Endothelial cell of hepatic sinusoid (primary cell): ENCODE data around the gene TATDN2.

Experiments
- in situ Hi-C: cut with HindIII; loops from 2 replicates; pipeline ENCODE4 v1.10.0; 2017; ENCODE audit warnings: low sequenced_read_pairs

TATDN2 gene, protein sequence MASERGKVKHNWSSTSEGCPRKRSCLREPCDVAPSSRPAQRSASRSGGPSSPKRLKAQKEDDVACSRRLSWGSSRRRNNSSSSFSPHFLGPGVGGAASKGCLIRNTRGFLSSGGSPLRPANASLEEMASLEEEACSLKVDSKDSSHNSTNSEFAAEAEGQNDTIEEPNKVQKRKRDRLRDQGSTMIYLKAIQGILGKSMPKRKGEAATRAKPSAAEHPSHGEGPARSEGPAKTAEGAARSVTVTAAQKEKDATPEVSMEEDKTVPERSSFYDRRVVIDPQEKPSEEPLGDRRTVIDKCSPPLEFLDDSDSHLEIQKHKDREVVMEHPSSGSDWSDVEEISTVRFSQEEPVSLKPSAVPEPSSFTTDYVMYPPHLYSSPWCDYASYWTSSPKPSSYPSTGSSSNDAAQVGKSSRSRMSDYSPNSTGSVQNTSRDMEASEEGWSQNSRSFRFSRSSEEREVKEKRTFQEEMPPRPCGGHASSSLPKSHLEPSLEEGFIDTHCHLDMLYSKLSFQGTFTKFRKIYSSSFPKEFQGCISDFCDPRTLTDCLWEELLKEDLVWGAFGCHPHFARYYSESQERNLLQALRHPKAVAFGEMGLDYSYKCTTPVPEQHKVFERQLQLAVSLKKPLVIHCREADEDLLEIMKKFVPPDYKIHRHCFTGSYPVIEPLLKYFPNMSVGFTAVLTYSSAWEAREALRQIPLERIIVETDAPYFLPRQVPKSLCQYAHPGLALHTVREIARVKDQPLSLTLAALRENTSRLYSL

DNA sequence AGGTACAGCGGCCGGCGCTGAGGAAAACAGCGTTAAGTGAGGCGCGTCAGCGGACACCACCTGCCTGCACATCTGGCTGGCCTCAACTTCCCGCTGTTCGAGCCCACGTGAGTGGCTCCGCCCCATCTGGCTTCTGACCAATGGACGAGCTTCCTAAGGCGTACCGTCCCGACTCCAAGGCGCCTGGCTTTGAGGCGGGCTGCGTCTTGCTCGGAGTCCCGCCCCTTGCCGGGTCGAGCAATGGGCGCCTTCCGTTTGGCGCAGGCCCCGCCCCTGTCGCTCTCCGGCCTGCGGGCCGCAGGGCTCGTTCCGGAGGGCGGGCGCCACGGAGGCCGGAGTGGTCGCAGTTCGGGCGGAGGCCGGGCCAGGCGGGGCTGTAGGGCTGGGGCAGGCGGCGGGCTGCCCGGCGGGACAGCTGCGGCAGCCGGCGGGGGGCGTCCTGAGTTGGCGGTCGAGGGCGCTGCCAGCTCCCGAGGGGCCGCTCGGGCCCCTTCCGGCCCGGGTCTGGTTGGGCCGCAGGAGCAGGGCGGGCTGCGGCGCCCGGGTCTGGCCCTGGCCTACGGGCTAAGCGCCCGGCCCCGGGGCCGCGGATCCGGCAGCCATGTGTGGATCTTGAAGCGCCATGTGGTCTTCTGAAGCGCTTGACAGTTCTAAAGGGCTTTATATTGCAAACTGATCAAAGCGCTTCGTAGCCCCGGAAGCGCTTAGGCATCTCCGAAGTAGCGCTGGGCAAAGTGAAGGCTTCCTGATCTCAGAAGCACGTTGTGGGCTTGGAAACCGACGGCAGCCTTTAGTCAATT, at the start of gene TATDN2:
TATDN2 (plus strand) TSS at position 276 of the 800 bp plus-strand sequence. CDS start 742 bp downstream, outside the sequence.
- in situ Hi-C loops, result loop anchor here (5.0 to 10.0 kb wide), 2 partner anchors 46 to 84 kb away; partner anchors contain the start of gene IRAK2

DNA sequence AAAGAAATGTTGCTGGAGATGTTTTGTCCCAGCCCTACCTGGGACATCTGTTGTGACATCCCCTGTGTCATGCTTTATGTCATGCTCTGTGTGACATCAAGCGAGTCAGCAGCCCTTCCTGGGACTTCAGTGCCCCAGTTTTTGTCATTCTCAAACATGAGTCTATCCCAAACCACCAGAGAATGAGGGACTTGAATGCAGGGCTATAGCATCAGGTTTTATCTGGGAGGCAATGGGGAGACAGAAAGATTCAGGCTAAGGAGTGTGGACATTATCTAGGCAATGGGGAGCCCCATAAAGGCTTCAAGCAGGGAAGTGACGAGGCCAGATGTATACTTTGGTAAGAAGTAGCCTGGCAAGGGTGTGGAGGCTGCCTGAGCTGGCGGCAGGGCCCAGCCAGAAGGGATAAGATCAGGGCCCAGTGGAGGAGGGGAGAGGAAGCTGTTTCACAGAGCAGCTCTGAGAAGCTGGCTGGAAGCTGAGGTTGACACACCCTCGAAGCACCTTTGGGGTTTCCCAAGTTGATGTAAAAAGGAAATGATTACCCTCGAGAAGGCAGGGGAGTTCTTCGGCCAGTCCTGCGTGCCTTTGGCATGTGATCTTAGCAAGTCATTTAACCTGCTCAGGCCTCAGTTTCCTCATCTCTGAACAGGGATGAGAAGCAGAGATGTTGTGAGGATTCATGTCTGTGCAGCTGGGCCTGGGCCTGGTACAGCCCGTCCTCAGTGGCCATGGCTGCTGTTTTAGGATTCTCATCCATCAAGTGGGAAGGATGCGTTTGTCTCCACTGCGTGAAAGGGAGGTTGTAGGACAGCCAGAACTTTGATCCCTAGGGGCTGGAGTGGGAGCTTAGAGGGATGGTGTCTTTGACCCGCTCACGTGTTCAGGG, 49.3 kb upstream of the TATDN2 start:
- in situ Hi-C loops, result no loop called here

DNA sequence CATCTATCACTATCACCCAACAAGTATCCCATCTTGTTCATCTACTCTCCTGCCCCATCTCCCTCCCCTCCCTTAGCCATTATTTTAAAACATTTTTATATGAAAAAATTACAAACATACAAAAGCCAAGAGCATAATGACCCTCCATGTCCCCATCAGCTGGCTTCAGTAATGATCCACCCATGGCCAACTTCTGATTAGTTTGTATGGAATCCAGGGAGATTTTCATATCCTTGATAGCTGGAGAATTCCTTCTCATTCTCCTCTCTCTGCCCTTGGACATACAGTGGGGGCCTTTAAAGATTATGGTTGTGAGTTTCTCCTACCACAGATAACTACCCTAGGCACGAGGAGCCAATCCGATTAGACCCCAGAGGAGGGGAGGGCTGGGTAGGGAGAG, 43.3 kb upstream of the TATDN2 start:
- in situ Hi-C loops, result loop anchor here (5.0 kb wide), 1 partner anchor 42 kb away; the partner anchor contains the start of gene TATDN2

DNA sequence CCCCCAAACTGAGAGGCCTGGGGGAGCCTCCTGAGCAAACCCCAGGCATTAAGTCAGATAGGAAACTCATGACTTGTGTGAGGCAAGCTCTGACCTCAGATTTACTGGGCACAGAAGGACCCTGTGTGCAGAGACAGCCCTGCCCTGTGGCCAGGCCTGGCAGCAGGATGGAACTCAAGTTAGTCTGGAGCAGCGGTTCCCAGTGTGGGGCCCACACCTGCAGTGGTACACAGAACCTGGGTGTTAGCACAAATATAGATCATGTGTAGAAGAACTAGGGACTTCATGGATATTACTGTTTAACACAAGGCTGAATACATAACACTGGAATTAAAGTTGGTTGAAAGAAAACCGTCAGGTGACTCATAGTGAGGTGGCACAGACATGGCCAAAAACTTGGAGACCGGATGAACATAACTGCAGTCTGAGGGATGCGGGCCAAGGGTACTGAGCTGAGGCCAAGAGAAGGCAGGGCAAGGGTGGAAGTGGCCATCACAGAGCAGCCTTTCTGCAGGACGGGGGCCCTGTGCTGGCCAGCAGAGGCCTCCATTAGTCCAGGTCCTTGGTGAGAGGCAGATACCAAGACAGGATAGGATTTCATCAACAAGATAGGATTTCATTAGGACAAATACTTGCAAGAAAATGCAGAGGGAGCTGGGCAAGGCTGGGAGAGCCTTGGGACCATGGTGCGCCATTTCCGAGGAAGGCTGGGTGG, 42.7 kb upstream of the TATDN2 start:
- in situ Hi-C loops, result no loop called here

- in situ Hi-C loops, result no loop called here
These were observed 42.1 kb upstream of the TATDN2 start for GRCh38 chr3:10206166-10206511.

DNA sequence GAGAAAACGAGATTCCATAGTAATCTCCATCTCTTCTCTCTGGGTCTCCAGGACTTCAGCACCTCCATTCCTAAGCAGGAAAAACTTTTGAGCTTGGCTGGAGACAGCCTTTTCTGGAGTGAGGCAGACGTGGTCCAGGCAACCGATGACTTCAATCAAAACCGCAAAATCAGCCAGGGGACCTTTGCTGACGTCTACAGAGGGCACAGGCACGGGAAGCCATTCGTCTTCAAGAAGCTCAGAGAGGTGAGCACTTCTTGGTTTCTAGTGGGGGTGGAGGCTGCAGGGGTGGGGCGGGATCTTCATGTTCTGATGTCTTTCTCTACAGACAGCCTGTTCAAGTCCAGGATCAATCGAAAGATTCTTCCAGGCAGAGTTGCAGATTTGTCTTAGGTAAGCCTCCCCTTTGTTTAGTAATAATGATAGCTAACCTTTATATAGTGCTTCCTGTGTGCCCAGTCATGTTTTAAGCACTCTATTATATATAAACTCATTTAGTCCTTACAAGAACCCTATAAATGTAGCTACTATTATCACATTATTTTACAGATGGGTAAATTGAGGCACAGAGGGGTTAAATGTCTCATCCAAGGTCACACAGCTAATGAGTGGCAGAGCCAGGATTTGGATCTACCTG, 35.0 kb upstream of the TATDN2 start:
- in situ Hi-C loops, result no loop called here

DNA sequence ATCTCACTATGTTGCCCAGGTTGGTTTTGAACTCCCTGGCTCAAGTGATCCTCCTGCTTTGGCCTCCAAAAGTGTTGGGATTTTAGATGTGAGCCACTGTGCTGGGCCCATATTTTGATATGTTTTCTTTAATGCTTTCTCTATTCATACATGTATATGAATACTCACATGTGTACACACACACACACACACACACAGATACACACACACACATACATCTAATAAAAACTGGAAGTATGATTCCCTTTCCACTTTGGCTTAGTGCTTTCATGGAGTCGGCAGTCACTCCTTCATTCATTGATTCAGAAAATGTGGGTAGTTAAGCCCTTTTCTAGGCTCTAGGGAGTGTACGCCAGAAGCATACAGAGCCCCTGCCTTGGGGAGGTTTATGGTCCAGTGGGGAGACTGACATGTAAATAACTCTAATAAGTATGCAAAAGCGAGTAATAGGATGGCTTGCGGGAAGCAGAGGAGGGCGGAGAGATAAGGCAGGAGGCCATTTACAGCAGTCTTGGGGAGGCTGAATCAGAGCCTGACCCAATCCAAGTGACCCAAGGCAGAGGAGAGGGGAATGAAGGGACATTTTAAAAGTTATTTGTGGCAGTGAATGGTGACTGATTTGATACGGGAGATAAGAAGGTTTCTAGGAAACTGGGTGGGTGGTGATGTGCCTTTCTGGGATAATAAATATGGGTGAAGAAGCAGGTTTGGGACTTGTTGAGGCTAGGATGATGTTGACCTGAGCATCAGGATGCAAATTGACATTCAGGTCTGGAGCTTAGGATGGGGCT, 32.5 kb upstream of the TATDN2 start:
- in situ Hi-C loops, result no loop called here

- in situ Hi-C loops, result no loop called here
These were observed 30.9 kb upstream of the TATDN2 start for GRCh38 chr3:10217359-10217758.

GRCh38 chr3:10219737-10220136, 28.5 kb upstream of the TATDN2 start:
- in situ Hi-C loops, result no loop called here

DNA sequence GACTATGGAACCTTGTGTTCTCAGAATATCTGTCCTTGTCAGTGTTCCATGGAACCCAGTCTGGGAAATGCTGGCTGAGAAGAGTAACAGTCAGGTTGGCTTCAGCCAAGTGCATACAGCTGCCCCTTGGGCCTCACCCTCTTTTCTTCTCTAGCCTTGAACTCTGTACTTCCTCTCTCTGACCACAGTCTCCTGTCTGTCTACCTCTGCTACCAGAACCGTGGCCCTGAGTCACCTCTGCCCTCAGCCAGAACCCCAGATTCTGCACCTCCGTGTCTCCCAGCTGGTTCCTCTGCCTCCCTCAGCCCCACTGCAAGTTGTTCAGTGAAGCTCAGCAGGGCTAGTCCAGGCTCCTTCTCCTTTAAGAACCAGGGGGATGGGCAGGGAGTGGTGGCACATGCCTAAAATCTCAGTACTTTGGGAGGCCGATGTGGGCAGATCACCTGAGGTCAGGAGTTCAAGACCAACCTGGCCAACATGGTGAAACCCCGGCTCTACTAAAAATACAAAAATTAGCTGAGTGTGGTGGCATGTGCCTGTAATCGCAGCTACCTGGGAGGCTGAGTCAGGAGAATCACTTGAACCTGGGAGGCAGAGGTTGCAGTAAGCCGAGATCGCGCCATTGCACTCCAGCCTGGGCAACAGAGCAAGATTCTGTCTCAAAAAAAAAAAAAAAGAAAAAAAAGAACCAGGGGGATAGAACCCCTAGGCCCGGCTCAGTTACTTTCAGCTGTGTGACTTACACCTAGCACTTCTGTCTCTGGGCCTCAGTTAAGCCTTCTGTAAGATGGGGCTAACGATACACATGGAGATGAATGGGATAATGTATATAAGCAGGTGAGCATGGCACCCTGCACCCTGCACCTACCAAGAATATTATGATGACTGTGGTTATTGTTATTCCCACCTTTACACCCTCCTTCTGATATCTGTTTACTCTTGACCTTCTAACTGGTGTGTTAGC, 24.3 kb upstream of the TATDN2 start:
- in situ Hi-C loops, result no loop called here

GRCh38 chr3:10224794-10225665, 23.2 kb upstream of the TATDN2 start:
- in situ Hi-C loops, result no loop called here

DNA sequence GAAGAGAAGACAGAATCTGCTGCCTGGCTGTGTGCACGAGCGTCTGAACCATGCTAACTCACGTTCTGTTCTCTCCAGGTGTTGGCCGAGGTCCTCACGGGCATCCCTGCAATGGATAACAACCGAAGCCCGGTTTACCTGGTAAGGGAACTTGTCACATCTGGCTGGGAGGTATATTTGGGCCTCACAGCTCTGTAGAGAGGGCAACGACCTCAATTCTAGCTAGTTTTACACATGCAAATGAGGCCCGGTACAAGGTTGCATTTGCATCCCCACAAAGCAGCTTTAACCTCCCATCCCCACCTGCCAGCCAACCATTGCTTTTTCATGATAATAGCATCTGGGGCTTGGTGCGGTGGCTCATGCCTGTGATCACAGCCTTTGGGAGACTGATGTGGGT, 22.0 kb upstream of the TATDN2 start:
- in situ Hi-C loops, result no loop called here

- in situ Hi-C loops, result no loop called here
These were observed 19.9 kb upstream of the TATDN2 start for GRCh38 chr3:10228248-10228950.

- in situ Hi-C loops, result no loop called here
These were observed 18.7 kb upstream of the TATDN2 start for GRCh38 chr3:10229576-10229975.

GRCh38 chr3:10232137-10232536, 16.1 kb upstream of the TATDN2 start:
- in situ Hi-C loops, result no loop called here

GRCh38 chr3:10233988-10234387, 14.3 kb upstream of the TATDN2 start:
- in situ Hi-C loops, result no loop called here
